Measurements from ENCODE around the gene TRPC3.
A peak's percentile ranks its signal among the peaks of the same experiment; 100 is the strongest.

Gene TRPC3

GRCh38 chr4:121900132-121900983, 51.5 kb downstream of the TRPC3 start:
- DNase-seq (ENCODE audit: insufficient read length, low spot score) = no peak
- FAIRE-seq = peak; percentile 21

DNA sequence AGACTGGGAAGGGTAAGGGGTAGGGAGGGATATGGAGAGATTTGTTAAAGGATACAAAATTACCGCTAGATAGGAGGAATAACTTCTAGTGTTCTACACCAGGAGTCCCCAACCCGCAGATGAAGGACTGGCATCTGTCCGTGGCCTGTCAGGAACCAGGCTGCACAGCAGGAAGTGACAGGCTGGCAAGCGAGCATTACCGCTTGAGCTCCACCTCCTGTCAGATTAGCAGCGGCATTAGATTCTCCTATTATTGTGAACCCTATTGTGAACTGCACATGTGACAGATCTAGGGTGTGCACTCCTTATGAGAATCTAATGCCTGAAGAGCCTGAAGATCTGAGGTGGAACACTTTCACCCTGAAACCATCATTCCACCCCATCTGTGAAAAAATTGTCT, 53.7 kb downstream of the TRPC3 start:
- TF ChIP-seq CTCF (IDR thresholded peaks at IDR 0.05; ENCODE audit: insufficient read depth, missing control alignments) = no peak
- no peak for FAIRE-seq
- no peak for DNase-seq (ENCODE audit: insufficient read length, low spot score)

More at GRCh38 chr4:121900132-121900983, 51.5 kb downstream of the TRPC3 start:
- peak; percentile 90 for TF ChIP-seq CTCF (IDR thresholded peaks at IDR 0.05; ENCODE audit: insufficient read depth, missing control alignments)

- FAIRE-seq = no peak
- no peak for TF ChIP-seq CTCF (IDR thresholded peaks at IDR 0.05; ENCODE audit: insufficient read depth, missing control alignments)
- no peak for DNase-seq (ENCODE audit: insufficient read length, low spot score)
Observed at GRCh38 chr4:121888134-121888533, 63.7 kb downstream of the TRPC3 start.

- no peak for DNase-seq (ENCODE audit: insufficient read length, low spot score)
- TF ChIP-seq CTCF (IDR thresholded peaks at IDR 0.05; ENCODE audit: insufficient read depth, missing control alignments) = no peak
- FAIRE-seq = no peak
Observed at GRCh38 chr4:121885115-121885514, 66.7 kb downstream of the TRPC3 start.

DNA sequence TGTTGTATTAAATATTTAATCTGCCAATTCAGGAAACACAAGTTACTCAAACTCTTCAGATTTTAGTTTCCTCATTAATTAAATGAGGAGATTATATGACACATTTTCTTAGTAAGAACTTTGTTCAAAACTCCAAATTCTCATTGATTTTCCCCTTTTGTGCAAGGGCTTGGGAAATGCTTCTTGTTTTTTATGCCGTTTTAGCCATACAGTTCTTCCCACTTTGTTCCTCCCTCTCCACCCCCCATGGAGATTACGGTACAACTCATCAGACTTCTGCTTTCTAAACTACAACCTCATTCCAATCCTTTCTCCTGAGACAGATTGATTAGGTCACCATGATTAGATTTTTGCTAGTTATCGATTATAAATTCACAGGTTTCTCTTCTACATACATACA, 70.7 kb downstream of the TRPC3 start:
- DNase-seq (ENCODE audit: insufficient read length, low spot score) (no peak), FAIRE-seq (no peak)
- no peak for TF ChIP-seq CTCF (IDR thresholded peaks at IDR 0.05; ENCODE audit: insufficient read depth, missing control alignments)

GRCh38 chr4:121879135-121879534, 72.7 kb downstream of the TRPC3 start:
- TF ChIP-seq CTCF (IDR thresholded peaks at IDR 0.05; ENCODE audit: insufficient read depth, missing control alignments) = no peak
- FAIRE-seq (no peak), DNase-seq (ENCODE audit: insufficient read length, low spot score) (no peak)
